ENCODE measurements around the gene VTI1A. TPM values are rescaled to one million over a fixed set of nuclear protein-coding genes. Genes with fewer than 3 reads are reported as not detected.

The VTI1A gene
- total and polyA plus RNA-seq, 2 of the 13 experiments (the other 11 are each of a cell fraction or from before 2014, with no cell fraction given): 11.7 to 32.7 TPM

- TF ChIP-seq NFIC (IDR thresholded peaks at IDR 0.05; ENCODE audit: low read length) (peak; percentile 92), ARHGAP35 (CRISPR knock-in tag; IDR thresholded peaks at IDR 0.05; ENCODE audit: borderline replicate concordance) (no peak), MED8 (CRISPR knock-in tag; IDR thresholded peaks at IDR 0.05; ENCODE audit: insufficient replicate concordance) (no peak), CEBPB (IDR thresholded peaks at IDR 0.05; ENCODE audit: borderline replicate concordance, low read depth, low read length) (peak; percentile 96), MXD1 (CRISPR knock-in tag; IDR thresholded peaks at IDR 0.05) (no peak), MEF2D (CRISPR knock-in tag; IDR thresholded peaks at IDR 0.05) (peak; percentile 80), FOXJ3 (CRISPR knock-in tag; IDR thresholded peaks at IDR 0.05; ENCODE audit: borderline replicate concordance) (peak; percentile 73; the same call in 1 of the 2 replicates), MYC (CRISPR knock-in tag; IDR thresholded peaks at IDR 0.05; ENCODE audit: borderline replicate concordance) (no peak), TSC22D2 (CRISPR knock-in tag; IDR thresholded peaks at IDR 0.05; ENCODE audit: borderline replicate concordance) (peak; percentile 83; the same call in 1 of the 2 replicates), NFIB (CRISPR knock-in tag; IDR thresholded peaks at IDR 0.05; ENCODE audit: borderline replicate concordance) (no peak), ZSCAN30 (CRISPR knock-in tag; IDR thresholded peaks at IDR 0.05) (no peak), ZNF605 (CRISPR knock-in tag; IDR thresholded peaks at IDR 0.05) (peak; percentile 54; the same call in 1 of the 2 replicates), ZZZ3 (CRISPR knock-in tag; IDR thresholded peaks at IDR 0.05; ENCODE audit: borderline replicate concordance) (no peak; the same call in 1 of the 2 replicates), HOXA3 (CRISPR knock-in tag; IDR thresholded peaks at IDR 0.05) (peak; percentile 76), ZNF891 (CRISPR knock-in tag; IDR thresholded peaks at IDR 0.05) (no peak), PPARG (CRISPR knock-in tag; conservative IDR thresholded peaks at IDR 0.05) (peak; percentile 82), KLF13 (CRISPR knock-in tag; IDR thresholded peaks at IDR 0.05) (no peak)
- TF ChIP-seq, protein P1, sequence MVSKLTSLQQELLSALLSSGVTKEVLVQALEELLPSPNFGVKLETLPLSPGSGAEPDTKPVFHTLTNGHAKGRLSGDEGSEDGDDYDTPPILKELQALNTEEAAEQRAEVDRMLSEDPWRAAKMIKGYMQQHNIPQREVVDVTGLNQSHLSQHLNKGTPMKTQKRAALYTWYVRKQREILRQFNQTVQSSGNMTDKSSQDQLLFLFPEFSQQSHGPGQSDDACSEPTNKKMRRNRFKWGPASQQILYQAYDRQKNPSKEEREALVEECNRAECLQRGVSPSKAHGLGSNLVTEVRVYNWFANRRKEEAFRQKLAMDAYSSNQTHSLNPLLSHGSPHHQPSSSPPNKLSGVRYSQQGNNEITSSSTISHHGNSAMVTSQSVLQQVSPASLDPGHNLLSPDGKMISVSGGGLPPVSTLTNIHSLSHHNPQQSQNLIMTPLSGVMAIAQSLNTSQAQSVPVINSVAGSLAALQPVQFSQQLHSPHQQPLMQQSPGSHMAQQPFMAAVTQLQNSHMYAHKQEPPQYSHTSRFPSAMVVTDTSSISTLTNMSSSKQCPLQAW (CRISPR knock-in tag; IDR thresholded peaks at IDR 0.05): peak; percentile 77
- TF ChIP-seq, protein P2, sequence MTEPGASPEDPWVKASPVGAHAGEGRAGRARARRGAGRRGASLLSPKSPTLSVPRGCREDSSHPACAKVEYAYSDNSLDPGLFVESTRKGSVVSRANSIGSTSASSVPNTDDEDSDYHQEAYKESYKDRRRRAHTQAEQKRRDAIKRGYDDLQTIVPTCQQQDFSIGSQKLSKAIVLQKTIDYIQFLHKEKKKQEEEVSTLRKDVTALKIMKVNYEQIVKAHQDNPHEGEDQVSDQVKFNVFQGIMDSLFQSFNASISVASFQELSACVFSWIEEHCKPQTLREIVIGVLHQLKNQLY (CRISPR knock-in tag; IDR thresholded peaks at IDR 0.05): peak; percentile 65
- TF ChIP-seq, protein P3, sequence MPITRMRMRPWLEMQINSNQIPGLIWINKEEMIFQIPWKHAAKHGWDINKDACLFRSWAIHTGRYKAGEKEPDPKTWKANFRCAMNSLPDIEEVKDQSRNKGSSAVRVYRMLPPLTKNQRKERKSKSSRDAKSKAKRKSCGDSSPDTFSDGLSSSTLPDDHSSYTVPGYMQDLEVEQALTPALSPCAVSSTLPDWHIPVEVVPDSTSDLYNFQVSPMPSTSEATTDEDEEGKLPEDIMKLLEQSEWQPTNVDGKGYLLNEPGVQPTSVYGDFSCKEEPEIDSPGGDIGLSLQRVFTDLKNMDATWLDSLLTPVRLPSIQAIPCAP (CRISPR knock-in tag; IDR thresholded peaks at IDR 0.05; ENCODE audit: low read depth): 0 out of 2 replicates have a peak, but pooled peaks have one; percentile 41
- TF ChIP-seq, protein P4, sequence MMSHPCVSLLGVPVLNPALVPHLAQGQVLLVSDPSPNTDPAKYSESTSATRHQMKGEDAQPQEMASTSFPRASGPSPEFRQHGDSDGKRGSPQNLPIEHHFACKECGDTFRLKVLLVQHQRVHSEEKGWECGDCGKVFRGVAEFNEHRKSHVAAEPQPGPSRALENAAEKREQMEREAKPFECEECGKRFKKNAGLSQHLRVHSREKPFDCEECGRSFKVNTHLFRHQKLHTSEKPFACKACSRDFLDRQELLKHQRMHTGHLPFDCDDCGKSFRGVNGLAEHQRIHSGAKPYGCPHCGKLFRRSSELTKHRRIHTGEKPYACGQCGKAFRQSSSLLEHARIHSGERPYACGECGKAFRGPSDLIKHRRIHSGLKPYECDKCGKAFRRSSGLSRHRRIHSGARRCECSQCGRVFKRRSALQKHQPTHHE (CRISPR knock-in tag; IDR thresholded peaks at IDR 0.05; ENCODE audit: borderline replicate concordance): no peak
- TF ChIP-seq, protein P5, sequence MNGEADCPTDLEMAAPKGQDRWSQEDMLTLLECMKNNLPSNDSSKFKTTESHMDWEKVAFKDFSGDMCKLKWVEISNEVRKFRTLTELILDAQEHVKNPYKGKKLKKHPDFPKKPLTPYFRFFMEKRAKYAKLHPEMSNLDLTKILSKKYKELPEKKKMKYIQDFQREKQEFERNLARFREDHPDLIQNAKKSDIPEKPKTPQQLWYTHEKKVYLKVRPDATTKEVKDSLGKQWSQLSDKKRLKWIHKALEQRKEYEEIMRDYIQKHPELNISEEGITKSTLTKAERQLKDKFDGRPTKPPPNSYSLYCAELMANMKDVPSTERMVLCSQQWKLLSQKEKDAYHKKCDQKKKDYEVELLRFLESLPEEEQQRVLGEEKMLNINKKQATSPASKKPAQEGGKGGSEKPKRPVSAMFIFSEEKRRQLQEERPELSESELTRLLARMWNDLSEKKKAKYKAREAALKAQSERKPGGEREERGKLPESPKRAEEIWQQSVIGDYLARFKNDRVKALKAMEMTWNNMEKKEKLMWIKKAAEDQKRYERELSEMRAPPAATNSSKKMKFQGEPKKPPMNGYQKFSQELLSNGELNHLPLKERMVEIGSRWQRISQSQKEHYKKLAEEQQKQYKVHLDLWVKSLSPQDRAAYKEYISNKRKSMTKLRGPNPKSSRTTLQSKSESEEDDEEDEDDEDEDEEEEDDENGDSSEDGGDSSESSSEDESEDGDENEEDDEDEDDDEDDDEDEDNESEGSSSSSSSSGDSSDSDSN (CRISPR knock-in tag; IDR thresholded peaks at IDR 0.05): no peak
These were observed 184.7 kb downstream of the VTI1A start (continued) for GRCh38 chr10:112631501-112632400.

Measured in HepG2 (cell line).